DND-41 (cell line): Measurements from ENCODE around the gene AGXT.
A peak's percentile ranks its signal among the peaks of the same experiment; 100 is the strongest.

ENCODE experiments used
- ATAC-seq: fragments of 200-7000 bp; cut with Tn5 transposase; 3 replicates; pipeline ENCODE4 v1.9.1; 2021; ENCODE audit warnings: low read depth; ENCODE audit not compliant: insufficient read depth
- DNase-seq: peaks from one replicate; pipeline ENCODE4 v3.0.0-alpha.2; 2020
- H2AFZ ChIP-seq: 2 replicates; pipeline ENCODE4 v1.6.0; 2012; ENCODE audit warnings: low read depth, low read length
- H3K27ac ChIP-seq: 2 replicates; pipeline ENCODE4 v1.5.1; 2012; ENCODE audit warnings: low read length, inconsistent platforms
- H3K27me3 ChIP-seq: fragments of 200-600 bp; sonication (generic); 2 replicates; pipeline ENCODE4 v1.6.0; 2012; ENCODE audit warnings: low read length, mild to moderate bottlenecking, inconsistent platforms; ENCODE audit not compliant: insufficient read depth, poor library complexity
- H3K36me3 ChIP-seq: 2 replicates; pipeline ENCODE4 v1.5.1; 2012; ENCODE audit warnings: low read length, inconsistent platforms; ENCODE audit not compliant: insufficient read depth
- H3K4me1 ChIP-seq: 2 replicates; pipeline ENCODE4 v1.5.1; 2012; ENCODE audit warnings: mild to moderate bottlenecking, low read length; ENCODE audit not compliant: insufficient read depth
- H3K4me2 ChIP-seq: 2 replicates; pipeline ENCODE4 v1.6.0; 2012; ENCODE audit warnings: mild to moderate bottlenecking, moderate library complexity, low read length, inconsistent platforms; ENCODE audit not compliant: insufficient read depth
- H3K4me3 ChIP-seq, 2 experiments: fragments of 200-600 bp in 1 of 2; shearing (Covaris generic) in 1 of 2; 2 replicates each; pipeline ENCODE4 v1.5.1; 2012 to 2016; ENCODE audit warnings: inconsistent platforms in 2 of 2, low read length in 2 of 2, mild to moderate bottlenecking in 2 of 2, low read depth in 1 of 2, moderate library complexity in 1 of 2
- H3K79me2 ChIP-seq: 2 replicates; pipeline ENCODE4 v1.6.0; 2012; ENCODE audit warnings: low read length, inconsistent platforms; ENCODE audit not compliant: insufficient read depth
- H3K9ac ChIP-seq: 2 replicates; pipeline ENCODE4 v1.6.0; 2012; ENCODE audit warnings: low read depth, mild to moderate bottlenecking, inconsistent platforms, low read length, moderate library complexity
- H3K9me3 ChIP-seq: 2 replicates; pipeline ENCODE4 v1.5.1; 2012; ENCODE audit warnings: low read length, moderate library complexity, mild to moderate bottlenecking, inconsistent platforms; ENCODE audit not compliant: insufficient read depth, severe bottlenecking
- H4K20me1 ChIP-seq: 2 replicates; pipeline ENCODE4 v1.6.0; 2012; ENCODE audit warnings: low read length; ENCODE audit not compliant: insufficient read depth
- CTCF ChIP-seq: IDR thresholded peaks from 2 replicates; pipeline ENCODE4 v1.5.1; 2012; ENCODE audit warnings: borderline replicate concordance, low read length, moderate library complexity, mild to moderate bottlenecking; ENCODE audit not compliant: poor library complexity, severe bottlenecking; ENCODE audit errors: extremely low read depth
- EZH2 ChIP-seq: IDR thresholded peaks from 3 replicates; pipeline ENCODE4 v1.6.1; 2012; ENCODE audit warnings: borderline replicate concordance, low read depth, mild to moderate bottlenecking, moderate library complexity, low read length, inconsistent platforms; ENCODE audit not compliant: severe bottlenecking

The AGXT gene

GRCh38 chr2:240911641-240912265, 43.1 kb downstream of the AGXT start:
- Histone ChIP-seq H3K9ac (no peak overlapping the region), H3K36me3 (no peaks in the 10 kb centered on the region), H3K4me3 (no peak overlapping the region), H3K27ac (no peak overlapping the region), H3K4me1 (no peaks in the 10 kb centered on the region), H3K27me3 (peaks cover 5% of the 10 kb centered on the region), H3K9me3 (no peaks in the 10 kb centered on the region), H3K4me2 (no peak overlapping the region), H3K79me2 (no peaks in the 10 kb centered on the region), H4K20me1 (no peaks in the 10 kb centered on the region), H2AFZ (no peak overlapping the region)
- no peak for ATAC-seq
- TF ChIP-seq CTCF, result no peak
- DNase-seq, result no peak

DNA sequence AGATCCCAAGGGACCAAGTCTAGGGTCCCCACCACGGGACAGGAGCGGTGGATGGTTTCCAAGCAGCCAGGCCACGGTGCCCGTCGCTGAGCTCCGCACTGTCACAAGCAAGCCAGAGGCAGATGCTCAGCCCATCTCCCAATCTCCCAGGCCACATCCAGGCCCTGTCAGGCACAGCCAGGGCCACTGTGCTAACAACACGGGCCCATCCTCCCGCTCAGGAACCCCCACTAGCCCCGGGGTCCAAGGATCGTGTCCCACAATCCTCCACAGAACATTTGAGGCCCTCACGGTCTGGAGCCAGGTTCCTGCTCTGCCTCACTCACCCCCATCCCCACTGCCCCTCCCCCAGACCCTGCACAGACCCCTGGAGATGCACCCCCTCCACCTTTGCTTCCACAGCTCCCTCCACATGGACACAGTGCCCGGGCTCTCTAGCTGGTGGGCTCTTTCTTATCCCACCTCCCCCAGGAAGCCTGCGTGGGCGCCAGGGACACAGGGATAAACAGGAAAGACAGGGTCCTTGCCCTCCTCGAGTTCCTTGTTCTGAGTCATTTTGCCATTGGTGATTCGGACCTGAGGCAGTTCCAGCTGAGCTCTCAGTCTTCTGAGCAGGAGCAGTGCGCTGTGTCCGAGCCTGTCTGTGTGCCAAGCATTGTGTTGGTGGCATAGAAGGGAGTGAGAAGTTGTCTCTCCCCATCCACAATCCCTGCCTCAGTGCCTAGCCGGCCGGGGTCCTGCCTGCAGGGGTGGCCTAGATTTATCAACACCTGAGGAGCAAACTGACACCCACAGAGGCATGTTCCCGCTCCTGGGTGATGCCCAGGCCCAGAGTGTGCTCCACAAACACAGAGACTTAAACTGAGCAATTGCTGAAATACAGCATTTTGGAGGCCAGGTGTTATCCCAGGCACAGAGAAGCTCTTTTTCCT, 44.5 kb downstream of the AGXT start:
- Histone ChIP-seq H3K4me3 (no peak overlapping the region), H3K27ac (no peak overlapping the region), H3K4me2 (no peak overlapping the region), H2AFZ (no peak overlapping the region), H3K4me1 (no peaks in the 10 kb centered on the region), H3K79me2 (no peaks in the 10 kb centered on the region), H4K20me1 (no peaks in the 10 kb centered on the region), H3K27me3 (peaks cover 5% of the 10 kb centered on the region), H3K36me3 (no peaks in the 10 kb centered on the region), H3K9ac (no peak overlapping the region), H3K9me3 (no peaks in the 10 kb centered on the region)
- DNase-seq (no peak), ATAC-seq (no peak)
- TF ChIP-seq EZH2 (no peak), CTCF (no peak)

- peak; percentile 63 for DNase-seq
- H3K27ac ChIP-seq, result no peak overlapping the region
- H3K79me2 ChIP-seq, result no peaks in the 10 kb centered on the region
- H3K4me2 ChIP-seq, result no peak overlapping the region
- no peaks in the 10 kb centered on the region for H3K9me3 ChIP-seq
- H3K4me3 ChIP-seq, result no peak overlapping the region
- TF ChIP-seq CTCF (peak; percentile 91), EZH2 (no peak)
- H2AFZ ChIP-seq, result no peak overlapping the region
- H3K4me1 ChIP-seq, result no peaks in the 10 kb centered on the region
- H4K20me1 ChIP-seq, result no peaks in the 10 kb centered on the region
- ATAC-seq, result peak; percentile 83
- H3K9ac ChIP-seq, result no peak overlapping the region
- no peaks in the 10 kb centered on the region for H3K36me3 ChIP-seq
- H3K27me3 ChIP-seq, result peaks cover 5% of the 10 kb centered on the region
Observed at GRCh38 chr2:240913810-240914644, 45.4 kb downstream of the AGXT start.
